ENCODE data around the gene PNMA6F.
A peak's percentile ranks its signal among the peaks of the same experiment; 100 is the strongest.
"Not testable (repeated sequence)": the region's sequence is repeated elsewhere in the genome, so short reads cannot be mapped to it uniquely, and the experiment has no call there.

Gene PNMA6F

DNA sequence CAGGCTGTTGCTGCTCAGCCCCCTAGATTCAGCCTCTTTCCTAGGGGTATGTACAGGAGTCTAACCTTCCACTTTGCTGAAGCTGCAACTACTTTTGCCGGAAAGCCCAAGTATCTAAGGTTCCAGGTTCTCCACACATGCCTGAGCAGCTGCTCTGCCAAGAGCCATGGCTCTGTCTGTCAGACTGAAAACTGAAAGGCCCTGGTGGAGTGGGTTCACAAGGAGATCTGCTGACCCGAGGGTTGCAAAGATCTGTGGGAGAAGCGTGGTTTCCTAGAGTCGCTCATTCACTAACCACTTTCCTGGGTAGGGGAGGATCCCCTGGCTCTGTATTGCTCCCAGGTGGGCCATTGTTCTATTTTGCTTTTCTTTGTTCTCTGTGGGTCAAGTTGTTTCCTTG is 6.0 kb upstream of the PNMA6F start:
- Histone ChIP-seq H3K4me1 (no peaks in the 10 kb centered on the region), H3K27me3 (peaks cover 59 to 86% (median 77%) of the 10 kb centered on the region in 11 experiments), H3K9ac (no peak overlapping the region), H3K27ac (no peak overlapping the region), H3K9me3 (replicated peaks in 1 of 11) (peaks cover 14 to 57% (median 36%) of the 10 kb centered on the region in 11 experiments), H3K4me2 (no peak overlapping the region), H4K20me1 (no peaks in the 10 kb centered on the region), H3K36me3 (no peaks in the 10 kb centered on the region), H3K4me3 (no peak overlapping the region)
- TF ChIP-seq Cebpa-rat (IDR thresholded peaks at IDR 0.05) = no peak

DNA sequence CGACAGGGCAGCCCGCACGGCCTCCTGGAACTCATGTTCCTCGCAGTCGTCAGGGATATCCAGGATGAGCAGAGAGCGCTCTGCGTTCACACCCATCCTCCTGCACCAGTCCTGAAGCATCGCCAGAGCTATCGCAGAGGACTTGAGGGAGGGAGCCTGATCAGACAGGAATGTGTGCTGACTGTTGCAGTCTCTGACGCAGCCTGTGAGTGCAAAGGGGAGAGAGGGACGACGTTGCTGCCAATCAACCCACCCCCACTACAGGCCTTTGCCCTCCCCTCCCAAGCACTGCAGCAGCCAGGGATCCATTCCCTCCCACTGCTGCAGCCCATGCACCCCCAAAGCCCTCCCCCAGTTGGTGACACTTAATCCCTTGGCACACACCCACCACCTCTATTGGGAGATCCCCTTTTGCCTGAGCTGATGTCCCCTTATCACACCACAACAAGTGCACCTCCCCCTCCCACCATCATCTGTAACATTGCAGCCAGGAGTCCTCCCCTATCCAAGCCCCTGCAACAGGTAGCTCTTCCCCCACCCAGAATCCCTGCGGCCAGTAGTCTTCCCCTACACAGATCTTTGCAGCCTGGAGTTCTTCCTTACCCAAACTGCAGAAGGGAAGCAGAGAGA is 897 bp downstream of the PNMA6F start:
- Histone ChIP-seq H3K9me3 (replicated peaks in 1 of 11) (peaks cover 4 to 25% (median 14%) of the 10 kb centered on the region in 11 experiments), H4K20me1 (peaks cover 0 to 11% (median 0%) of the 10 kb centered on the region in 11 experiments; a peak in 5 of 22 replicates), H3K27ac (no peak overlapping the region), H3K4me3 (no peak overlapping the region), H3K9ac (no peak overlapping the region), H3K27me3 (peaks cover 19 to 51% (median 32%) of the 10 kb centered on the region in 11 experiments), H3K4me1 (peaks cover 0 to 24% (median 3%) of the 10 kb centered on the region in 10 experiments; a peak in 11 of 20 replicates), H3K36me3 (no peaks in the 10 kb centered on the region), H3K4me2 (no peak overlapping the region)
- TF ChIP-seq Cebpa-rat (IDR thresholded peaks at IDR 0.05) = no peak

DNA sequence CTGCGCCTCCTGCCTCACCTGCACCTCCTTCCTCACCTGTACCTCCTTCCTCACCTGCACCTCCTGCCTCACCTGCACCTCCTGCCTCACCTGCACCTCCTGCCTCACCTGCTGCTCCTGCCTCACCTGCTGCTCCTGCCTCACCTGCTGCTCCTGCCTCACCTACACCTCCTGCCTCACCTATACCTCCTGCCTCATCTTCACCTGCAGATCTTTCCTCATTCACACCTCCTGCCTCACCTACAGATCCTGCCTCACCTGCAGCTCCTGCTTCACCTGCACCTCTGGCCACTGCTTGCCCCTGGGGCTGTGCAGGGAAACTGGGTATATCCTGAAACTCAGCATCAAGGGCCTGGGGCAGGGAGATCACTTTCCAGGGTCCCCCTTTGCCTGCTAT is 1.5 kb downstream of the PNMA6F start:
- H3K9ac ChIP-seq, H3K36me3 ChIP-seq, H3K4me2 ChIP-seq, H3K27ac ChIP-seq, H3K4me3 ChIP-seq: not testable (repeated sequence)
- H3K27me3 ChIP-seq = peaks cover 13 to 45% (median 28%) of the 10 kb centered on the region in 11 experiments
- peaks cover 0 to 18% (median 7%) of the 10 kb centered on the region in 11 experiments; a peak in 18 of 22 replicates for H3K9me3 ChIP-seq (replicated peaks in 1 of 11)
- H3K4me1 ChIP-seq = peaks cover 0 to 24% (median 3%) of the 10 kb centered on the region in 10 experiments; a peak in 11 of 20 replicates
- H4K20me1 ChIP-seq = peaks cover 0 to 11% (median 0%) of the 10 kb centered on the region in 11 experiments; a peak in 5 of 22 replicates

DNA sequence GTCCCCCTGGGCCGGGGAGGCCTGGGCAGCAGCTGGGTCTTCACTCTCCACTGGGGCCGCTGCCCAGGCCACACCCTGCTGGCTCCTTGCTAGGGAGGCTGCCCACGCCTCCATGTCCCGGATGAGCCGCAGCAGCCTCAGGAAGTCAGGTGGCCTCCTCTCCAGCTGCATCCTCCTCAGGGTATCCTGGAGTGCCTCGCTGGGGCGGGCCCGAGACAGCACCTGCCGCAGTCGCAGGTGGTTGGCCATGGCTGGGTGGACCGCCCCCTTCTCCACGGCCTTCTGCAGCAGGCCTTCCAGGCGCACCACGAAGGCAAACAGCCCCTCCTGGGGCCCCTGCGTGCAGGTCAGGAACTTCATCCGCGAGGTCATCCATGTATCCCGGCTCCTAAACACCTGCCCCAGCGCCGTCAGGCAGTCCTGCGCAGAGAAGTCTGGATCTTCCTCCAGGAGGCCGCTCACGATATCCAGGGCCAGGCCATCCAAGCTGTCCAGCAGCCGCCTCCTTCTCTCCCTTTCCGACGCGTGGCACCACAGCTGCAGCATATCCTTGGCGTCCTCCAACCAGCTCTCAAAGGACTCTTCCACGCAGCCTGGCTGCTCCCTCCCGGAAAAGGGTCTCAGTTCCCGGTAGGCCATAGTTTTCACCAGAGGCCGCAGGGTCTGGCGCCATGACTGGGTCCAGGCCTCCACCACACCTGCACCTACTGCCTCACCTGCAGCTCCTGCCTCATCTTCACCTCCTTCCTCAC is 2.1 kb downstream of the PNMA6F start:
- H3K27me3 ChIP-seq = peaks cover 7 to 40% (median 23%) of the 10 kb centered on the region in 11 experiments
- no peak overlapping the region for H3K9ac ChIP-seq
- no peak overlapping the region for H3K4me3 ChIP-seq
- no peak overlapping the region for H3K27ac ChIP-seq
- no peak for TF ChIP-seq Cebpa-rat (IDR thresholded peaks at IDR 0.05)
- H3K36me3 ChIP-seq = no peaks in the 10 kb centered on the region
- peaks cover 0 to 13% (median 5%) of the 10 kb centered on the region in 11 experiments; a peak in 12 of 22 replicates for H3K9me3 ChIP-seq (replicated peaks in 1 of 11)
- H4K20me1 ChIP-seq = peaks cover 0 to 11% (median 0%) of the 10 kb centered on the region in 11 experiments; a peak in 5 of 22 replicates
- peak overlapping the region in 6 of 11 experiments; percentile 8 to 45 (median 30); a peak in 12 of 22 replicates for H3K4me2 ChIP-seq
- H3K4me1 ChIP-seq = peaks cover 0 to 24% (median 3%) of the 10 kb centered on the region in 10 experiments; a peak in 11 of 20 replicates

DNA sequence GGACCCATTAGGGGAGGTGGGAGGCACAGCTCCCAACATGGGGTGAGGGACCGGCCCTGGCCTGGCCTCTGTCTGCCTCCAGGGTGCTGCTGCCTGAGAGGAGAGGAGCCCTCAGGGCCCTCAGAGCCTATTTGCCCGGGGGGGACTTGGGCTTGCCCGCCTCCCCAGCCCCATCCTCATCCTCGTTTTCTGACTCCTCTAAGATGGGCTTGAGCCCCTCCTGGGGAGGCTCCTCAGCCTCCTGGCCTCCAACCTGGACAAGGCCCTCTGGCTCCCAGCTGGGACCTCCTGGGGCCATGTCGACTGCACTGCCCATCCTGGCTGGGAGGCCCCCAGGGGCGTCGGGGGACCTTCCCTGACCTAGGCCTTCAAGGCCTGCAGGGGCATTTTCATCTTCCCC is 2.8 kb downstream of the PNMA6F start:
- Histone ChIP-seq H3K27ac (no peak overlapping the region), H3K4me1 (peaks cover 0 to 24% (median 3%) of the 10 kb centered on the region in 10 experiments; a peak in 11 of 20 replicates), H3K9ac (no peak overlapping the region), H3K27me3 (peaks cover 4 to 33% (median 18%) of the 10 kb centered on the region in 11 experiments; a peak in 20 of 22 replicates), H3K4me3 (no peak overlapping the region), H4K20me1 (peaks cover 0 to 11% (median 0%) of the 10 kb centered on the region in 11 experiments; a peak in 5 of 22 replicates), H3K36me3 (no peaks in the 10 kb centered on the region), H3K4me2 (peak overlapping the region in 6 of 11 experiments; percentile 8 to 45 (median 30); a peak in 11 of 22 replicates), H3K9me3 (replicated peaks in 1 of 11) (peaks cover 0 to 7% (median 5%) of the 10 kb centered on the region in 11 experiments; a peak in 8 of 22 replicates)
- TF ChIP-seq Cebpa-rat (IDR thresholded peaks at IDR 0.05) = no peak

DNA sequence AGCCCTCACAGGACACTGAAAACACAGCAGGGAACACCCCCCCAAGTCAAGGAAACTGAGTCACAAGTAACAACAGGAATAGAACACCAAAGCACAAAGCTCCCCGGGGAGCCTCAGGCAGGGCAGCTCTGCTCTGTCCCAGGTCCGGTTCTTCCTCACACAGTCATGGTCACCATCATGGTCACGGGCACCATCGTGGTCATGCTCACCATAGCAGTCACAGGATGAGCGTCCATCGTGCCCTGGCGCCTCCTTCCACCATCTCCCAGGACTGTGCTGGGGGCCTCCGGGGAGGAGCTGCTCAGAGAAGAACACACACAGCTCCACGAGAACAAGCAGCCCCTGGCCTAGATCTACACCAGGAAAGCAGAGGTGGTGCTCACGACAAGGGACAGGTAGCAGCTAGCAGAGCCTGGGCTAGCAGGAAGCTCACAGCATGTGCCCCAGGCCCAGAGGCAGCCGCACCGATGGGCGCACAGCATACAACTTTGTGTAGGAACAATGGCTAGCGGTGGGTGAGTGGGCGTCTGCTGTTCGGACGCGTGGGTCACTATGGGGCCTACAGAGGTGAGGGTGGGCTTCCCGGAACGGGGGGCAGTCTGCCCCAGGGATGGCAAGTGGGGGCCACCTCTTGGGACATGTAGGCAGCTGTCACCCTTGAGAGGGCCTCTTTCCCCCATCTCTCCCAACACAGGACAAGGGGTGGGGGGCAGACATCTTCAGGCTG is 3.4 kb downstream of the PNMA6F start:
- TF ChIP-seq Cebpa-rat (IDR thresholded peaks at IDR 0.05) = no peak
- no peak overlapping the region for H3K4me3 ChIP-seq
- no peaks in the 10 kb centered on the region for H3K36me3 ChIP-seq
- peaks cover 2 to 30% (median 16%) of the 10 kb centered on the region in 11 experiments; a peak in 19 of 22 replicates for H3K27me3 ChIP-seq
- peaks cover 0 to 24% (median 3%) of the 10 kb centered on the region in 10 experiments; a peak in 11 of 20 replicates for H3K4me1 ChIP-seq
- H3K4me2 ChIP-seq = peak overlapping the region in 5 of 11 experiments; percentile 11 to 36 (median 24); a peak in 7 of 22 replicates
- H3K9ac ChIP-seq = no peak overlapping the region
- peaks cover 0 to 11% (median 0%) of the 10 kb centered on the region in 11 experiments; a peak in 5 of 22 replicates for H4K20me1 ChIP-seq
- no peak overlapping the region for H3K27ac ChIP-seq
- peaks cover 0 to 4% (median 2%) of the 10 kb centered on the region in 11 experiments; a peak in 8 of 22 replicates for H3K9me3 ChIP-seq (replicated peaks in 1 of 11)

DNA sequence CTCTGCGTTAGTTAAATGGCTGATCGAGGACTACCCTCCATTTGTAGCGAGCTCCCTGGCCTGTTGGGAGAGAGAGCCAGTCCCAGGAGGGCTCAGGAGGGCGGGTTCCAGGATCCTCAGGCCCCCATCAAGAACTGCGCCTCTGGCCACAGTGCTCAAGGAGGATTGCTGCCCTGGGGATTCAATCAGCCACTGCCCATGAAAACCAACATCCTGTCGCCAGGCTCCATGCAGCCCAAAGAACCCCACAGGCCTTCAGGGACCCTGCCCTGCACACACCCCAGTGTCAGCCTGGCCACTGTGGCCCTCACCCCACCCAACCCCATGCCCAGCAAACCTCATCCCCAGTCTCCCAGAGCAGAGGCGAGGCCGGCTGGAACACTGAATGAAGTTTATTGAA is 4.3 kb downstream of the PNMA6F start:
- H3K36me3 ChIP-seq = no peaks in the 10 kb centered on the region
- H3K9ac ChIP-seq = no peak overlapping the region
- H3K4me2 ChIP-seq = peak overlapping the region in 4 of 11 experiments; percentile 17 to 43 (median 32); a peak in 4 of 22 replicates
- H3K9me3 ChIP-seq (replicated peaks in 1 of 11) = no peaks in the 10 kb centered on the region
- peaks cover 0 to 11% (median 0%) of the 10 kb centered on the region in 11 experiments; a peak in 5 of 22 replicates for H4K20me1 ChIP-seq
- no peak overlapping the region for H3K27ac ChIP-seq
- peaks cover 0 to 24% (median 3%) of the 10 kb centered on the region in 10 experiments; a peak in 11 of 20 replicates for H3K4me1 ChIP-seq
- H3K4me3 ChIP-seq = no peak overlapping the region
- no peak for TF ChIP-seq Cebpa-rat (IDR thresholded peaks at IDR 0.05)
- peaks cover 6 to 34% (median 23%) of the 10 kb centered on the region in 11 experiments; a peak in 20 of 22 replicates for H3K27me3 ChIP-seq

DNA sequence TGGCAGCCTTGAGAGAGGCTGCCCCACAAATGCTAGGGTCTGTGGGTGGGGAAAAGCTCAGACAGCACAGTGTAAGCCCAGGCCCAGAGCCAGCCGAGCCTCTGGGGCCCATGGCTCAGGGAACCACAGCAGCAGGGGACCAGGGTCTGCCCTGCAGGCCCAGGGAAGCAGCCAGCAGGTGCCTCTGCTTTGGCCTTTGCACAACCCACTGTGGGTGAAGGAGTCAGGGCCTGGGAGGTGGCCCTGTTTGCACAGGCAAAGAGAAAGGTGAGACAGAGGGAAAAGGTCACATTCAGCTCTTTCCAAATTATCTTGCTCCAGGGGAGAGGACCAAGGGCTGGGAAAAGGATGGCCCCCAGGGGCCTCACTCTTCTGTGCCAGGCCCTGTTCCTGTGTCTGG is 8.7 kb downstream of the PNMA6F start:
- H3K27ac ChIP-seq = no peak overlapping the region
- peaks cover 0 to 10% (median 0%) of the 10 kb centered on the region in 11 experiments; a peak in 3 of 22 replicates for H4K20me1 ChIP-seq
- peaks cover 0 to 6% (median under 1%) of the 10 kb centered on the region in 10 experiments; a peak in 8 of 20 replicates for H3K4me1 ChIP-seq

More for the DNA sequence above, 8.7 kb downstream of the PNMA6F start:
- no peak for TF ChIP-seq Cebpa-rat (IDR thresholded peaks at IDR 0.05)
- Histone ChIP-seq H3K27me3 (peaks cover 50 to 59% (median 53%) of the 10 kb centered on the region in 11 experiments), H3K4me2 (no peak overlapping the region), H3K9me3 (replicated peaks in 1 of 11) (no peaks in the 10 kb centered on the region), H3K36me3 (no peaks in the 10 kb centered on the region), H3K9ac (no peak overlapping the region), H3K4me3 (no peak overlapping the region)
